NCI-H345 treated with DMSO at 0.1 percent for 48 hours (cell line): ENCODE data around the gene OLFML2B.
A peak's percentile ranks its signal among the peaks of the same experiment; 100 is the strongest.
"Not testable (repeated sequence)": the region's sequence is repeated elsewhere in the genome, so short reads cannot be mapped to it uniquely, and the experiment has no call there.

ENCODE experiments used
- DNase-seq: peaks from one replicate; lab custom pipeline; 2025; ENCODE audit not compliant: unreplicated experiment; lab: John Stamatoyannopoulos, UW

Gene OLFML2B

GRCh38 chr1:162036163-162036562, 12.5 kb upstream of the OLFML2B start:
- no peak for DNase-seq

DNA sequence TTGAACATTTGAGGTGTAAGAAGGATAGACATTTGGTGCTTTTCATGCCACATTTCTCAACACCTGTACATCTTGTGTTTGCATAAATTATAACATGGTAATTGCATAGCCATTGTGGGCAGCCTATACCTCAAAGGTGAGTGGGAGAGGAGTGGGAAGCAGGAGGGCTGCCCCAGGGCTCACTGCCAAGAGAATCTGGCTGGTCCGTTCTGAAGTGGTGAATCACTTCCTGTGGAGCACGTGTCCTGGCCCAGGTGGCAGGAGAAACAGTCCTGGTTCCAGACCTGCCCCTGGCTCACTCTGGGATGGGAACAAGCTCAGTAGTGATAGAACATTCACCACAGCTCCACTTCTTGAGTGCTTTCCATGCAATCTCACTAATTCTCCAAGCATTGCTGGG, 11.6 kb upstream of the OLFML2B start:
- no peak for DNase-seq

GRCh38 chr1:162033428-162033827, 9.8 kb upstream of the OLFML2B start:
- DNase-seq, result no peak

DNA sequence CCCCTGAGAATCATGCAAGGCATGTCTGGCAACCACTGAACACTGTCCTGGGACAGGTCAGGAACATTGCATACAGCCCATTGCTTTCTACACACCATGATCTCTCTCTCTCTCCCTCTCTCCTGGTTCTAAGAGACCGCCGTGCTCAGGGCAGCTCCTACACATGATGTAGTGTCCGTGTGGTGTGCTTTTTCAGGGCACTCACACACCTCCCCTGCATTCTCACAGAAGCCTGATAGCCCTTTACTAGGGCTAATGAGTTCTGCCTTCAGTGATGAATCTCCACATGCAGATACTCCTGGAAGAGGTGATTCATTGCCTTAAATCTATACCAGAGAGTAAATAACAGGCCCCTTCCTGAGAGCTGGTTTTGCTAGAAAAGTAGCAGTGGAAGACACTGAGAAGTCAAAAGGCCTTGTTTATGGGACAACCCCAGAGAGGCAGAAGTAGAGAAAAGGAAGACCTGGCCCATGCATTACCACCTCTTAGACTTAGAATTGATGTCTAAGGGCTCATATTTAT, 7.2 kb upstream of the OLFML2B start:
- no peak for DNase-seq

DNA sequence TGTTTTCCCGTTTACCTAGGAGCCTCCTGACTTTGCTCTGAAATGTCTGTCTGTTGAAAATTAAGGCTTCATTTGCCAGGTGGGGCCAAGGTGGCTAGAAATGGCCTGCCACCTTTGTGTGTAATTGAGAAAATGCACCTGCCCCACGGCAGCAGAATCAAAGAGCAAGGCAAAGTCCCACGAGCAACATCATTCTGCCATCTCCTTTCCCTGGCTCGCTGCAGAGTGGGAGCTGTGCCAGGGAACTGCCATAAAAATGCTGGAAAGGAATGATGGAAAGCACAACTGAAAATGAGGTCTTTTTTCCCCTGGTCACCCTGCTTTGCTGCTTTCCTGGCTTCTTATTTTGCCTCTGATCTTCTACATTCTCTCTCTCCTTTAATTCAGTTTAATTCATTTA, 5.5 kb upstream of the OLFML2B start:
- DNase-seq, result no peak

GRCh38 chr1:162028726-162029125, 5.1 kb upstream of the OLFML2B start:
- DNase-seq, result no peak

GRCh38 chr1:162026881-162027280, 3.2 kb upstream of the OLFML2B start:
- no peak for DNase-seq

- no peak for DNase-seq
These were observed 1.9 kb upstream of the OLFML2B start for GRCh38 chr1:162025541-162025940.

- DNase-seq, result no peak
These were observed 505 bp downstream of the OLFML2B start for GRCh38 chr1:162023181-162023546.

DNA sequence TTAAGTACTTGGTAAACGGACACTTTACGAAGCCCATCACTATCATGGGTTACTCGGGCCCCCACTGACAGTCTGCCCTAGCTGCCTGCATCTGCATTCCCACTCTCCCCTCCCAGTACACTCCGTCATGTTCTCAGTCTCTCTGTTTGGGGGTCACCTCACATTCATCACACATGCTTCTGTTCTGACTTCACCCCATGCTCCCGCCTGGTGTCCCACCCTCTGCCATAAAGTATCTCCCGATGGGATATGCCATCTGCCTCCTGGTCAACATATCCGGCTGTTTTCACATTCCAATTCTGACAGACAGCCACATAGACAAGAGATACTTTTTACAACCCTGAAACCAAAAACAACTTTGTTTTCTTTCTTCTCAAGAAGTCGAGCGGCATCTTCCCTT, 1.0 kb downstream of the OLFML2B start:
- no peak for DNase-seq

DNA sequence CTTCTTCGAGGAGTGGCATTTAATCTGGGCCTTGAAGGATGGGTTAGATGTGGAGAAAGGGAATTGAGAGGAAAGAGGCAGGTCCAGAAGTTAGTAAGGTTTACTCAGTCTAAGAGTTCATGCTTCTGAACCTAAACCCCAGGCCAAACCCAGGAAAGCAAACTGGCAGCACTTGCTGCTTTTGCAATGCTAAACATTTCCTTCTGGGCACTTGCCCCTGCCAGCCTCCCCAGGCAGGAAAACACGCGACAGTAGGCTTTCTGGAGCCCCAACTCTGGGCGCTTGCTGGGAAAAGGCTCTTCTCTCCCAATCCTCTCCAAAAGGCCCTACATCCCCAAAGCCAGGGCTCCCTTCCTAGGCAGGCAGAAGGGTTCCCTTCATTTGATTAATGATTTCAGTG, 2.5 kb downstream of the OLFML2B start:
- no peak for DNase-seq

DNA sequence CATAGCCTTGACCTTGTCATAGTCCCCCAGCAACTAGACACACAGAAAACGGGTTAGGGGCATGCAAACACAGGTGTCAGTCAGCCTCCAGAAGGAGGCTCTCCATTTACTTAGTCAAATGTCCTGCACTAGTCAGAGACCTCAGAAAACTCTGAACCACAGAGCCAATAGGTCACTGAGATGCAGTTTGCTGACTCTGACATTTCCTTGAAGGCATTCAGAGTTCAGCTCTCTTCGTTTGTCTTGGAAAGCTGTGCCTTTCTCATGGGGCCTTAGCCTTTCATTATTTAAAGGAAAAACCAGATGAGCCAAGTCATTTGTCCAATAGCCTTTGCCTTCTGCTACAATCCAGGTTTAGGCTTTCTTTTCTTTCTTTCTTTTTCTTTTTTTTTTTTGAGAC, 3.5 kb downstream of the OLFML2B start:
- DNase-seq, result no peak

- DNase-seq, result no peak
These were observed 4.2 kb downstream of the OLFML2B start for GRCh38 chr1:162019446-162019845.

- peak; percentile 98 for DNase-seq
These were observed 4.7 kb downstream of the OLFML2B start for GRCh38 chr1:162019006-162019405.

DNA sequence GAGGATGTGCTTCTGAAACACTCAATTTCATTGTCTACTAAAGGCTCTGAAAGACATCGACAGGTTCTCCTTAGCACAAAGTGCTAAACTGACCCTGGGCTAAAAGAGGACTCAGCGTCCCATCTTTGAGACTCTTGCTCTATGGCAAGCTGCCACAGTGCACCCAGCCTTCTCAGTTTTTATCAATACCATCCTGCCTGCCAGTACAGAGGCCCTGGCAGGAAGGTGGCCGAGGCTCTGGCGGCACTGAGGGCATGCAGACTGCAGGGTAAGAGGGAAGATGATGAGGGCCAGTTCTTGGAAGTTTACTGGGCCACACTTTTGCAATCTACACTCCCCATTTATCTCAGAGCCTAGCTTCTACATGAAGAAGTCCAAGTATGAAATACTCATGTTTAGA, 5.3 kb downstream of the OLFML2B start:
- DNase-seq, result no peak

DNA sequence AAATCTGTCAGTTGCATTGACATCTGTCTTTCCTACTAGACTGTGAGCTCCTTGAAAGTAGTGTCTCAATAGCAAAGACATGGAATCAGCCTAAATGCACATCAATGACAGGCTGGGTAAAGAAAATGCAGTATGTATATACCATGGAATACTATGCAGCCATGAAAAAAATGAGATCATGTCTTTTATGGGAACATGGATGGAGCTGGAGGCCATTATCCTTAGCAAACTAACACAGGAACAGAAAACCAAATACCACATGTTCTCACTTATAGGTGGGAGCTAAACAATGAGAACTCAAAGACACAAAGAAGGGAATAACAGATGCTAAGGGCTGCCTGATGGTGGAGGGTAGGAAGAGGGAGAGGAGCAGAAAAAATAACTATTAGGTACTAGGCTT, 5.9 kb downstream of the OLFML2B start:
- DNase-seq, result not testable (repeated sequence)

- no peak for DNase-seq
These were observed 7.0 kb downstream of the OLFML2B start for GRCh38 chr1:162016631-162017030.

DNA sequence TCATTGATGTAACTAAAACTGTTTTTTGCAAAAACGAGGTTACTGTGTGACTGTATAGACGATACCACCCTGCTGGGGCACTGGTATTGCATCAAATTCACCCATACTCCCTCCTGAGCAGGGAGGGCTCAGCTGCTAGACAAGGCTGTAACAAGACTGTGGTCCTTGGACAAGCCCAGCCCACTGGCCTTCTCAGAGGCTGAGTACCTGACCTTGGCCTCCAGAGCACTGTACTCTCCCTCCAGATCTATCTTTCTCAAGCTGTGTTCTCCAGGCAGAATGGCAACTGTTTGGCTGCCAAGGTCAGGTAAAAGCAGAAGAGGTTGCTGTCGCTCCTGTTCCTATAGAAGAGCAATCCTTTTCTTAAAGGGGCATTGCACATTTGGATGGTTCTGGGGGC, 8.5 kb downstream of the OLFML2B start:
- no peak for DNase-seq

GRCh38 chr1:162014202-162014601, 9.5 kb downstream of the OLFML2B start:
- DNase-seq, result no peak

- DNase-seq, result no peak
These were observed 10.4 kb downstream of the OLFML2B start for GRCh38 chr1:162013289-162013688.

- no peak for DNase-seq
These were observed 12.2 kb downstream of the OLFML2B start for GRCh38 chr1:162011337-162012012.

GRCh38 chr1:162010175-162010506, 13.5 kb downstream of the OLFML2B start:
- no peak for DNase-seq

- no peak for DNase-seq
These were observed 14.0 kb downstream of the OLFML2B start for GRCh38 chr1:162009501-162010174.
